PC-9 (cell line): Measurements from ENCODE around the gene C2CD4C.
"Not testable (repeated sequence)": the region's sequence is repeated elsewhere in the genome, so short reads cannot be mapped to it uniquely, and the experiment has no call there.

Experiments
- EZH2 ChIP-seq: fragments of 200-600 bp; sonication (generic); IDR thresholded peaks from 2 replicates; pipeline ENCODE4 v1.8.0; 2017; ENCODE audit warnings: antibody characterized with exemption, low read depth
- TF ChIP-seq, protein P1 (sequence below): fragments of 200-600 bp; sonication (generic); conservative IDR thresholded peaks from 2 replicates; pipeline ENCODE4 v1.6.1; 2017; ENCODE audit warnings: mixed run types, antibody characterized with exemption, mild to moderate bottlenecking, moderate library complexity

DNA sequence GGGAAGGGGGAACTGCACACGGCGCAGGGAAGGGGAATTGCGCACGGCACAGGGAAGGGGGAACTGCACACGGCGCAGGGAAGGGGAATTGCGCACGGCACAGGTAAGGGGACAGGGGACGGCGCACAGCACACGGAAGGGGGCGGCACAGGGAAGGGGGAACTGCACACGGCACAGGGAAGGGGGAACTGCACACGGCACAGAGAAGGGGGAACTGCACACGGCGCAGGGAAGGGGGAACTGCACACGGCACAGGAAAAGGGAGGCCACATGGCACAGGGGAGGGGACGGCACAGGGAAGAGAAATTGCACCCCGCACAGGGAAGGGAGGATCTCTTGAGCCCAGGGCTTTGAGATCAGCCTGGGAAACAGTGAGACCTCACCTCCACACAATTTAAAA, 18.7 kb upstream of the C2CD4C start:
- TF ChIP-seq, protein P1, sequence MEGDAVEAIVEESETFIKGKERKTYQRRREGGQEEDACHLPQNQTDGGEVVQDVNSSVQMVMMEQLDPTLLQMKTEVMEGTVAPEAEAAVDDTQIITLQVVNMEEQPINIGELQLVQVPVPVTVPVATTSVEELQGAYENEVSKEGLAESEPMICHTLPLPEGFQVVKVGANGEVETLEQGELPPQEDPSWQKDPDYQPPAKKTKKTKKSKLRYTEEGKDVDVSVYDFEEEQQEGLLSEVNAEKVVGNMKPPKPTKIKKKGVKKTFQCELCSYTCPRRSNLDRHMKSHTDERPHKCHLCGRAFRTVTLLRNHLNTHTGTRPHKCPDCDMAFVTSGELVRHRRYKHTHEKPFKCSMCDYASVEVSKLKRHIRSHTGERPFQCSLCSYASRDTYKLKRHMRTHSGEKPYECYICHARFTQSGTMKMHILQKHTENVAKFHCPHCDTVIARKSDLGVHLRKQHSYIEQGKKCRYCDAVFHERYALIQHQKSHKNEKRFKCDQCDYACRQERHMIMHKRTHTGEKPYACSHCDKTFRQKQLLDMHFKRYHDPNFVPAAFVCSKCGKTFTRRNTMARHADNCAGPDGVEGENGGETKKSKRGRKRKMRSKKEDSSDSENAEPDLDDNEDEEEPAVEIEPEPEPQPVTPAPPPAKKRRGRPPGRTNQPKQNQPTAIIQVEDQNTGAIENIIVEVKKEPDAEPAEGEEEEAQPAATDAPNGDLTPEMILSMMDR, result not testable (repeated sequence)
- TF ChIP-seq EZH2, result not testable (repeated sequence)
